HG02678 (cell line): Measurements from ENCODE around the gene KLK3.

Experiments
- ATAC-seq: cut with Tn5 transposase; IDR thresholded peaks from one replicate; pipeline ENCODE4 v1.9.1; 2021; ENCODE audit warnings: mild to moderate bottlenecking, moderate library complexity; ENCODE audit not compliant: unreplicated experiment

The KLK3 gene

GRCh38 chr19:50830266-50831025 is 24.3 kb upstream of the KLK3 start:
- no peak for ATAC-seq

- ATAC-seq: no peak
These were observed 23.7 kb upstream of the KLK3 start for GRCh38 chr19:50831026-50831396.

- ATAC-seq: no peak
These were observed 22.0 kb upstream of the KLK3 start for GRCh38 chr19:50832666-50833065.

GRCh38 chr19:50833117-50833801 is 21.5 kb upstream of the KLK3 start, which contains the start of gene KLK15:
KLK15 (minus strand) TSS chr19:50833574; CDS start chr19:50831492, 2,082 bp downstream.
- no peak for ATAC-seq

GRCh38 chr19:50833802-50834167 is 20.9 kb upstream of the KLK3 start:
- ATAC-seq: no peak

- no peak for ATAC-seq
These were observed 19.5 kb upstream of the KLK3 start for GRCh38 chr19:50835103-50835784.

GRCh38 chr19:50835785-50836542 is 18.8 kb upstream of the KLK3 start:
- peak; percentile 81 for ATAC-seq

GRCh38 chr19:50836543-50837195 is 18.0 kb upstream of the KLK3 start:
- ATAC-seq: no peak

- no peak for ATAC-seq
These were observed 17.4 kb upstream of the KLK3 start for GRCh38 chr19:50837300-50837699.

GRCh38 chr19:50838239-50838638 is 16.5 kb upstream of the KLK3 start:
- ATAC-seq: no peak

GRCh38 chr19:50839712-50840655 is 14.7 kb upstream of the KLK3 start:
- ATAC-seq: no peak

- no peak for ATAC-seq
These were observed 12.6 kb upstream of the KLK3 start for GRCh38 chr19:50842130-50842529.

- ATAC-seq: no peak
These were observed 11.5 kb upstream of the KLK3 start for GRCh38 chr19:50843205-50843604.

- ATAC-seq: no peak
These were observed 11.0 kb upstream of the KLK3 start for GRCh38 chr19:50843701-50844221.

- ATAC-seq: no peak
These were observed 10.3 kb upstream of the KLK3 start for GRCh38 chr19:50844296-50844935.

GRCh38 chr19:50850738-50851137 is 4.0 kb upstream of the KLK3 start:
- ATAC-seq: no peak

GRCh38 chr19:50851620-50852019 is 3.1 kb upstream of the KLK3 start:
- no peak for ATAC-seq

- no peak for ATAC-seq
These were observed 2.7 kb downstream of the KLK3 start for GRCh38 chr19:50857366-50857765.

GRCh38 chr19:50858886-50859285 is 4.2 kb downstream of the KLK3 start:
- ATAC-seq: no peak
